HEK293 (cell line): ENCODE data around the gene MAP1LC3A.

Experiments
- CTCF ChIA-PET: fragments of 350-600 bp; formaldehyde crosslinking; extraction: SDS; loops from one replicate; lab custom pipeline; 2021; ENCODE audit warnings: antibody characterized with exemption; lab: Yijun Ruan, JAX
- POLR2A ChIA-PET: fragments of 300-600 bp; formaldehyde crosslinking; extraction: SDS; loops from one replicate; lab custom pipeline; 2020; ENCODE audit warnings: antibody characterized with exemption, inconsistent platforms; lab: Yijun Ruan, JAX
- H3K27ac ChIP-seq: fragments of 200-500 bp; sonication (Bioruptor generic); 2 replicates; pipeline ENCODE4 v1.5.1; 2014; ENCODE audit warnings: low read depth, low read length, control low read depth, inconsistent platforms; ENCODE audit errors: extremely low read depth
- H3K36me3 ChIP-seq, 2 experiments: fragments of 200-500 bp in 1 of 2; sonication (Bioruptor generic) in 1 of 2; 1 replicate in 1 of 2; 2 replicates in 1 of 2; pipeline ENCODE4 v1.5.1; 2014 to 2017; ENCODE audit warnings: inconsistent platforms in 2 of 2, low read length in 2 of 2; ENCODE audit not compliant: control insufficient read depth in 2 of 2, insufficient read depth in 1 of 2
- H3K4me1 ChIP-seq: fragments of 200-500 bp; sonication (Bioruptor generic); 2 replicates; pipeline ENCODE4 v1.5.1; 2014; ENCODE audit warnings: mild to moderate bottlenecking, low read length, inconsistent platforms; ENCODE audit not compliant: control insufficient read depth, insufficient read depth
- H3K4me3 ChIP-seq: 2 replicates; pipeline ENCODE4 v1.5.1; 2011; ENCODE audit warnings: low read depth, mild to moderate bottlenecking, control low read depth, low read length, moderate library complexity
- H3K9me3 ChIP-seq: fragments of 200-500 bp; sonication (Bioruptor generic); 2 replicates; pipeline ENCODE4 v1.5.1; 2014; ENCODE audit warnings: low read depth, low read length, inconsistent platforms; ENCODE audit not compliant: control insufficient read depth, insufficient read depth
- AEBP2 ChIP-seq: fragments of 450-650 bp; formaldehyde crosslinking; IDR thresholded peaks from 2 replicates; pipeline ENCODE4 v1.5.1; 2016; ENCODE audit warnings: missing biosample characterization, missing genetic modification characterization, borderline replicate concordance
- EGR2 ChIP-seq: fragments of 450-650 bp; formaldehyde crosslinking; IDR thresholded peaks from 2 replicates; pipeline ENCODE4 v1.5.1; 2016; ENCODE audit warnings: low read depth, missing biosample characterization, missing genetic modification characterization
- HIC1 ChIP-seq: fragments of 450-650 bp; formaldehyde crosslinking; IDR thresholded peaks from 2 replicates; pipeline ENCODE4 v1.5.1; 2016; ENCODE audit warnings: missing biosample characterization, missing genetic modification characterization
- PRDM6 ChIP-seq: fragments of 450-650 bp; formaldehyde crosslinking; IDR thresholded peaks from 2 replicates; pipeline ENCODE4 v1.5.1; 2017; ENCODE audit warnings: missing biosample characterization, missing genetic modification characterization
- SP7 ChIP-seq: fragments of 450-650 bp; formaldehyde crosslinking; IDR thresholded peaks from 2 replicates; pipeline ENCODE4 v1.5.1; 2016; ENCODE audit warnings: missing biosample characterization, missing genetic modification characterization
- ZBTB11 ChIP-seq: fragments of 450-650 bp; formaldehyde crosslinking; conservative IDR thresholded peaks from 2 replicates; pipeline ENCODE4 v1.5.1; 2016; ENCODE audit warnings: low read depth, missing biosample characterization, missing genetic modification characterization
- ZBTB49 ChIP-seq: fragments of 450-650 bp; formaldehyde crosslinking; IDR thresholded peaks from 2 replicates; pipeline ENCODE4 v1.5.1; 2016; ENCODE audit warnings: missing biosample characterization, missing genetic modification characterization, low read depth
- ZBTB6 ChIP-seq: fragments of 450-650 bp; formaldehyde crosslinking; IDR thresholded peaks from 2 replicates; pipeline ENCODE4 v1.5.1; 2017; ENCODE audit warnings: missing biosample characterization, missing genetic modification characterization
- ZNF148 ChIP-seq: fragments of 450-650 bp; formaldehyde crosslinking; IDR thresholded peaks from 2 replicates; pipeline ENCODE4 v1.5.0; 2017; ENCODE audit warnings: missing biosample characterization, missing genetic modification characterization, borderline replicate concordance
- ZNF202 ChIP-seq: fragments of 450-650 bp; formaldehyde crosslinking; IDR thresholded peaks from 2 replicates; pipeline ENCODE4 v1.5.1; 2016; ENCODE audit warnings: missing biosample characterization, missing genetic modification characterization, borderline replicate concordance
- ZNF404 ChIP-seq: fragments of 450-650 bp; formaldehyde crosslinking; IDR thresholded peaks from 2 replicates; pipeline ENCODE4 v1.5.1; 2017; ENCODE audit warnings: missing biosample characterization, missing genetic modification characterization
- ZNF416 ChIP-seq: fragments of 450-650 bp; formaldehyde crosslinking; IDR thresholded peaks from 2 replicates; pipeline ENCODE4 v1.5.1; 2016; ENCODE audit warnings: missing biosample characterization, missing genetic modification characterization
- ZNF530 ChIP-seq: fragments of 450-650 bp; formaldehyde crosslinking; IDR thresholded peaks from 2 replicates; pipeline ENCODE4 v1.5.1; 2016; ENCODE audit warnings: low read depth, missing biosample characterization, missing genetic modification characterization
- ZNF704 ChIP-seq: fragments of 450-650 bp; formaldehyde crosslinking; IDR thresholded peaks from 2 replicates; pipeline ENCODE4 v1.5.1; 2016; ENCODE audit warnings: missing biosample characterization, missing genetic modification characterization
- ZSCAN23 ChIP-seq: fragments of 450-650 bp; formaldehyde crosslinking; IDR thresholded peaks from 2 replicates; pipeline ENCODE4 v1.5.1; 2016; ENCODE audit warnings: missing biosample characterization, missing genetic modification characterization

The MAP1LC3A gene

GRCh38 chr20:34512266-34512954, 46.1 kb upstream of the MAP1LC3A start:
- Histone ChIP-seq H3K27ac (no peak overlapping the region), H3K36me3 (peaks cover 4 to 37% of the 10 kb centered on the region in 2 experiments; a peak in 1 of 3 replicates), H3K4me3 (no peak overlapping the region), H3K9me3 (no peaks in the 10 kb centered on the region), H3K4me1 (no peaks in the 10 kb centered on the region)
- ChIA-PET CTCF (interaction anchor here (0.6 to 1.3 kb wide), 2 partner anchors 10 to 146 kb away, joined by 4 to 6 read pairs; no protein-coding TSS in a partner anchor), POLR2A (no interaction called here)
- no peak for TF ChIP-seq ZNF148 (tag by site-specific recombination)
- TF ChIP-seq EGR2 (tag by site-specific recombination), result no peak
- TF ChIP-seq ZNF416, result no peak
- no peak for TF ChIP-seq ZBTB11 (tag by site-specific recombination)

GRCh38 chr20:34512955-34513419, 45.5 kb upstream of the MAP1LC3A start:
- Histone ChIP-seq H3K27ac (no peak overlapping the region), H3K9me3 (no peaks in the 10 kb centered on the region), H3K36me3 (peaks cover 4 to 31% of the 10 kb centered on the region in 2 experiments; a peak in 1 of 3 replicates), H3K4me1 (no peaks in the 10 kb centered on the region), H3K4me3 (no peak overlapping the region)
- ChIA-PET POLR2A (no interaction called here), CTCF (interaction anchor here (0.6 to 6.5 kb wide), 3 partner anchors 10 to 200 kb away, joined by 4 to 57 read pairs (median 6); no protein-coding TSS in a partner anchor)
- no peak for TF ChIP-seq ZNF530
- no peak for TF ChIP-seq AEBP2 (tag by site-specific recombination)
- TF ChIP-seq ZNF202, result no peak
- no peak for TF ChIP-seq ZBTB6
- TF ChIP-seq ZNF404 (tag by site-specific recombination), result no peak
- no peak for TF ChIP-seq ZNF704 (tag by site-specific recombination)
- no peak for TF ChIP-seq ZBTB49 (tag by site-specific recombination)
- no peak for TF ChIP-seq ZSCAN23 (tag by site-specific recombination)
- no peak for TF ChIP-seq PRDM6 (tag by site-specific recombination)
- TF ChIP-seq HIC1, result no peak
- no peak for TF ChIP-seq SP7 (tag by site-specific recombination)
